ENCODE results near the gene CRK. TPM values are rescaled to one million over a fixed set of nuclear protein-coding genes. Genes with fewer than 3 reads are reported as not detected.

Gene CRK
- total and polyA plus RNA-seq, 10 of the 15 experiments (the other 5 are each of a cell fraction or from before 2014, with no cell fraction given) = 11.1 to 23.8 (median 20.5) TPM

GRCh38 chr17:1484676-1485422 is 28.8 kb upstream of the CRK start (continued):
- TF ChIP-seq ATF2 (IDR thresholded peaks at IDR 0.05; ENCODE audit: low read length) = no peak
- TF ChIP-seq MAX (IDR thresholded peaks at IDR 0.05; ENCODE audit: low read depth, low read length) = peak; percentile 10; the same call in 1 of the 2 replicates
- TF ChIP-seq SIX5 (IDR thresholded peaks at IDR 0.05; ENCODE audit: low read depth, low read length, severe bottlenecking) = no peak
- no peak; the same call in 1 of the 2 replicates for TF ChIP-seq NFIC (IDR thresholded peaks at IDR 0.05; ENCODE audit: low read depth, low read length)
- TF ChIP-seq RELA (IDR thresholded peaks at IDR 0.05; ENCODE audit: borderline replicate concordance, partially characterized antibody) = peak; percentile 75
- TF ChIP-seq SMAD1 (IDR thresholded peaks at IDR 0.05; ENCODE audit: low read depth, partially characterized antibody) = no peak
- TF ChIP-seq ELK1 (IDR thresholded peaks at IDR 0.05; ENCODE audit: low read depth, low read length) = no peak
- TF ChIP-seq POLR2AphosphoS5 (IDR thresholded peaks at IDR 0.05; ENCODE audit: low read length) = peak; percentile 75
- no peak for TF ChIP-seq ZNF217 (IDR thresholded peaks at IDR 0.05)
- peak; percentile 74 for TF ChIP-seq PAX5 (IDR thresholded peaks at IDR 0.05; ENCODE audit: borderline replicate concordance, low read depth, low read length)
- peak; percentile 92 for TF ChIP-seq MEF2B (IDR thresholded peaks at IDR 0.05; ENCODE audit: partially characterized antibody, poor library complexity, severe bottlenecking)
- no peak for TF ChIP-seq TARDBP (IDR thresholded peaks at IDR 0.05; ENCODE audit: borderline replicate concordance)
- no peak for TF ChIP-seq RCOR1 (conservative IDR thresholded peaks at IDR 0.05; ENCODE audit: low read depth, low read length)
- TF ChIP-seq CHD1 (IDR thresholded peaks at IDR 0.05; ENCODE audit: low read depth, low read length) = no peak
- TF ChIP-seq CBX5 (IDR thresholded peaks at IDR 0.05; ENCODE audit: low read depth) = 0 out of 2 replicates have a peak, but pooled peaks have one; percentile 11
- no peak for TF ChIP-seq FOXM1 (IDR thresholded peaks at IDR 0.05; ENCODE audit: low read depth, low read length)
- no peak for TF ChIP-seq NFXL1 (IDR thresholded peaks at IDR 0.05; ENCODE audit: borderline replicate concordance)
- TF ChIP-seq LARP7 (IDR thresholded peaks at IDR 0.05) = no peak
- peak; percentile 88; the same call in 1 of the 2 replicates for TF ChIP-seq GATAD2B (conservative IDR thresholded peaks at IDR 0.05; ENCODE audit: low read depth)
- TF ChIP-seq BCL11A (IDR thresholded peaks at IDR 0.05; ENCODE audit: low read depth, low read length) = 0 out of 2 replicates have a peak, but pooled peaks have one; percentile 33
- no peak for TF ChIP-seq BMI1 (IDR thresholded peaks at IDR 0.05; ENCODE audit: borderline replicate concordance)
- TF ChIP-seq ZBED1 (IDR thresholded peaks at IDR 0.05; ENCODE audit: borderline replicate concordance) = no peak
- no peak; the same call in 1 of the 2 replicates for TF ChIP-seq POLR2AphosphoS2 (IDR thresholded peaks at IDR 0.05; ENCODE audit: low read depth, low read length)
- TF ChIP-seq HCFC1 (IDR thresholded peaks at IDR 0.05; ENCODE audit: low read length) = no peak
- TF ChIP-seq WRNIP1 (IDR thresholded peaks at IDR 0.05; ENCODE audit: borderline replicate concordance, low read depth, low read length) = no peak
- peak in 2 of 3 experiments; percentile 6 to 39; a peak in 1 of 6 replicates for TF ChIP-seq CTCF (IDR thresholded peaks at IDR 0.05 in 2 of 3, conservative IDR thresholded peaks at IDR 0.05 in 1 of 3; ENCODE audit: control insufficient read depth in 2 of 3, extremely low read depth in 1 of 3, insufficient read depth in 1 of 3, low read depth in 3 of 3, low read length in 3 of 3)
